K562 (cell line): Measurements from ENCODE around the gene GPR162. TPM values are rescaled to one million over a fixed set of nuclear protein-coding genes. Genes with fewer than 3 reads are reported as not detected.

Source experiments
- BRD4 ChIP-seq: fragments of 200-600 bp; sonication (generic); IDR thresholded peaks from 2 replicates; pipeline ENCODE4 v1.6.1; 2017; ENCODE audit warnings: inconsistent platforms
- EWSR1 ChIP-seq: fragments of 450-650 bp; IDR thresholded peaks from 2 replicates; pipeline ENCODE4 v1.6.1; 2018; ENCODE audit warnings: borderline replicate concordance, mild to moderate bottlenecking, low read depth, moderate library complexity; ENCODE audit not compliant: partially characterized antibody
- HNRNPUL1 ChIP-seq: fragments of 200-400 bp; formaldehyde crosslinking; IDR thresholded peaks from 2 replicates; pipeline ENCODE4 v1.6.1; 2017; ENCODE audit warnings: low read length
- MAFG ChIP-seq: fragments of 450-650 bp; conservative IDR thresholded peaks from 2 replicates; pipeline ENCODE4 v1.6.1; 2016; ENCODE audit warnings: missing genetic modification characterization, missing compliant biosample characterization
- MYNN ChIP-seq, 2 experiments: sonication (generic); formaldehyde crosslinking in 1 of 2; IDR thresholded peaks; 2 replicates each; pipeline versions ENCODE4 v1.5.0 to v1.6.1; 2016 to 2020; ENCODE audit warnings: antibody characterized with exemption in 1 of 2, missing genetic modification reagents in 1 of 2
- PHB ChIP-seq: fragments of 250-450 bp; sonication (Bioruptor Pico); IDR thresholded peaks from 2 replicates; pipeline ENCODE4 v1.5.0; 2021
- PPARD ChIP-seq: fragments of 250-450 bp; sonication (Bioruptor Pico); IDR thresholded peaks from 2 replicates; pipeline ENCODE4 v1.8.0; 2022; ENCODE audit warnings: inconsistent platforms, mild to moderate bottlenecking, moderate library complexity
- PYGO2 ChIP-seq: fragments of 450-650 bp; IDR thresholded peaks from 2 replicates; pipeline ENCODE4 v1.6.1; 2016; ENCODE audit warnings: mild to moderate bottlenecking, missing genetic modification characterization, moderate library complexity, missing compliant biosample characterization
- RCOR1 ChIP-seq, 2 experiments: IDR thresholded peaks; 2 replicates each; pipeline ENCODE4 v1.6.1; 2012; ENCODE audit warnings: low read depth in 2 of 2, low read length in 2 of 2, borderline replicate concordance in 1 of 2, improper control_type of control experiment in 1 of 2
- RHOXF2B ChIP-seq: fragments of 250-450 bp; sonication (Bioruptor Pico); conservative IDR thresholded peaks from 2 replicates; pipeline ENCODE4 v1.5.1; 2021
- RNF2 ChIP-seq: sonication (generic); IDR thresholded peaks from 2 replicates; pipeline ENCODE4 v1.6.1; 2016
- STAT5B ChIP-seq: fragments of 250-450 bp; sonication (Bioruptor Pico); IDR thresholded peaks from 2 replicates; pipeline ENCODE4 v1.8.0; 2021; ENCODE audit warnings: mild to moderate bottlenecking, inconsistent platforms
- SUPT5H ChIP-seq: fragments of 450-650 bp; IDR thresholded peaks from 2 replicates; pipeline ENCODE4 v1.6.1; 2016
- ZFPM2 ChIP-seq: fragments of 250-450 bp; sonication (Bioruptor Pico); IDR thresholded peaks from 2 replicates; pipeline ENCODE4 v1.5.1; 2022; ENCODE audit warnings: mild to moderate bottlenecking
- ZNF224 ChIP-seq: sonication (generic); formaldehyde crosslinking; IDR thresholded peaks from 2 replicates; pipeline ENCODE4 v1.8.0; 2022; ENCODE audit warnings: mild to moderate bottlenecking, missing genetic modification reagents
- ZNF57 ChIP-seq: fragments of 450-650 bp; formaldehyde crosslinking; IDR thresholded peaks from 2 replicates; pipeline ENCODE4 v1.4.0; 2020; ENCODE audit warnings: mild to moderate bottlenecking, moderate library complexity
- ZNF766 ChIP-seq: fragments of 200-800 bp; sonication (Bioruptor generic); conservative IDR thresholded peaks from 2 replicates; pipeline ENCODE4 v1.6.1; 2016; ENCODE audit warnings: missing genetic modification characterization, missing compliant biosample characterization
- polyA plus RNA-seq, 8 experiments: library from polyadenylated mRNA; depleted of rRNA in 4 of 8; stranded (reverse) in 5 of 8; unstranded in 3 of 8; fragments of >200 nt; fragmentation: Nextera tagmentation in 2 of 8; fragmentation: Illumina TruSeq in 1 of 8; extraction: Ambion mirVana in 2 of 8; extraction: Trizol in 1 of 8; gene quantifications; 2 replicates each; pipeline versions ENCODE4 v1.2.1 to v1.2.3, GENCODE V29; 2011 to 2014; ENCODE audit warnings: inconsistent platforms in 1 of 8, missing spikeins in 1 of 8
- total RNA-seq, 7 experiments: library from RNA; depleted of rRNA in 6 of 7; stranded (reverse); fragments of >200 nt in 6 of 7; fragmentation: Illumina TruSeq in 2 of 7; extraction: Trizol in 2 of 7; gene quantifications; 2 replicates each; pipeline versions ENCODE4 v1.2.1 to v1.2.3, GENCODE V29; 2011 to 2021; ENCODE audit warnings: low replicate concordance in 1 of 7
- TF ChIP-seq, protein P1 (sequence below): fragments of 250-450 bp; sonication (Bioruptor Pico); IDR thresholded peaks from 2 replicates; pipeline ENCODE4 v1.5.0; 2021; ENCODE audit warnings: mild to moderate bottlenecking, borderline replicate concordance
- TF ChIP-seq, protein P2 (sequence below), 3 experiments: IDR thresholded peaks in 2 of 3; conservative IDR thresholded peaks in 1 of 3; 2 replicates each; pipeline ENCODE4 v1.5.1; 2011 to 2012; ENCODE audit warnings: low read length in 3 of 3, mild to moderate bottlenecking in 3 of 3, control low read depth in 2 of 3, improper control_type of control experiment in 1 of 3, inconsistent platforms in 1 of 3, low read depth in 1 of 3, mixed read lengths in 1 of 3, moderate library complexity in 1 of 3; ENCODE audit not compliant: insufficient read depth in 2 of 3
- TF ChIP-seq, protein P3 (sequence below): fragments of 250-450 bp; sonication (Bioruptor Pico); IDR thresholded peaks from 2 replicates; pipeline ENCODE4 v1.4.0; 2020; ENCODE audit warnings: borderline replicate concordance
- TF ChIP-seq, protein P4 (sequence below): fragments of 200-400 bp; formaldehyde crosslinking; IDR thresholded peaks from 2 replicates; pipeline ENCODE4 v1.6.1; 2017; ENCODE audit warnings: mild to moderate bottlenecking, low read depth, low read length, moderate library complexity

GPR162 gene
- total and polyA plus RNA-seq, 9 of the 15 experiments (the other 6 are each of a cell fraction or from before 2014, with no cell fraction given), result 0.65 to 1.8 (median 1.1) TPM; not detected in 2

DNA sequence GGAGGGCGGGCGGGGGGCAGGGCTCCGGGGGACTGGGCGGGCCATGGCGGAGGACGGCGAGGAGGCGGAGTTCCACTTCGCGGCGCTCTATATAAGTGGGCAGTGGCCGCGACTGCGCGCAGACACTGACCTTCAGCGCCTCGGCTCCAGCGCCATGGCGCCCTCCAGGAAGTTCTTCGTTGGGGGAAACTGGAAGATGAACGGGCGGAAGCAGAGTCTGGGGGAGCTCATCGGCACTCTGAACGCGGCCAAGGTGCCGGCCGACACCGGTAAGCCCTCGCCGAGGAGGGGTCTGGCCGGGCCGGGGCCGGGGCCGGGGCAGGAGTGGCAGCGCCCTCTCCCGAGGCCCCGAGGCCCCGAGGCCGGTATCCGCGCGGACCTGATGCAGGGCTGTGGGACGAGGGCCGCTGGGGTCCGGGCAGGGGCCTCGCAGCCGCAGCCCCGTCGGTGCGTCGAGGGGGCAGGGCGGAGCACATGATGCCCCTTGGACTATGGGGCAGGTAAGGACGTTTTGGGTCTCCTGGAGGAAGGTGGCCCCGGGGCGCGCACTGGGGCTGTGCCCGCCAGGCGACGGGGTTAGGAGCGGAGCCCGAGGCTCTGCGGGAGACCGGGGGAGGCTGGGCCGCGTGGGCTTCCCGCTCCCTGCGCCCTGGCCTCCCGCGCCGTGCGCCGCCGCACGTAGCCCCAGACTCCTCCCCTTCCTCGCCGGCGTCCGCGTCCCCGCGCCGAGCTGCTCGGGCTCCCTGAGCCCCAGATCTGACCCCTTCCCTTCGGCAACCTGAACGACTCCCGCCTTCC, 46.0 kb downstream of the GPR162 start, which contains the start of gene TPI1 (continued):
- TF ChIP-seq, protein P1, sequence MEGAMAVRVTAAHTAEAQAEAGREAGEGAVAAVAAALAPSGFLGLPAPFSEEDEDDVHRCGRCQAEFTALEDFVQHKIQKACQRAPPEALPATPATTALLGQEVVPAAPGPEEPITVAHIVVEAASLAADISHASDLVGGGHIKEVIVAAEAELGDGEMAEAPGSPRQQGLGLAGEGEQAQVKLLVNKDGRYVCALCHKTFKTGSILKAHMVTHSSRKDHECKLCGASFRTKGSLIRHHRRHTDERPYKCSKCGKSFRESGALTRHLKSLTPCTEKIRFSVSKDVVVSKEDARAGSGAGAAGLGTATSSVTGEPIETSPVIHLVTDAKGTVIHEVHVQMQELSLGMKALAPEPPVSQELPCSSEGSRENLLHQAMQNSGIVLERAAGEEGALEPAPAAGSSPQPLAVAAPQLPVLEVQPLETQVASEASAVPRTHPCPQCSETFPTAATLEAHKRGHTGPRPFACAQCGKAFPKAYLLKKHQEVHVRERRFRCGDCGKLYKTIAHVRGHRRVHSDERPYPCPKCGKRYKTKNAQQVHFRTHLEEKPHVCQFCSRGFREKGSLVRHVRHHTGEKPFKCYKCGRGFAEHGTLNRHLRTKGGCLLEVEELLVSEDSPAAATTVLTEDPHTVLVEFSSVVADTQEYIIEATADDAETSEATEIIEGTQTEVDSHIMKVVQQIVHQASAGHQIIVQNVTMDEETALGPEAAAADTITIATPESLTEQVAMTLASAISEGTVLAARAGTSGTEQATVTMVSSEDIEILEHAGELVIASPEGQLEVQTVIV, result no peak
- no peak for TF ChIP-seq ZNF57 (CRISPR knock-in tag)
- no peak for TF ChIP-seq RHOXF2B
- peak; percentile 97 for TF ChIP-seq SUPT5H
- no peak for TF ChIP-seq EWSR1
- TF ChIP-seq RCOR1 (IDR thresholded peaks at IDR 0.05; ENCODE audit: borderline replicate concordance in 1 of 2, low read depth in 2 of 2, low read length in 2 of 2), result no peak
- no peak for TF ChIP-seq PPARD
- TF ChIP-seq, protein P2, sequence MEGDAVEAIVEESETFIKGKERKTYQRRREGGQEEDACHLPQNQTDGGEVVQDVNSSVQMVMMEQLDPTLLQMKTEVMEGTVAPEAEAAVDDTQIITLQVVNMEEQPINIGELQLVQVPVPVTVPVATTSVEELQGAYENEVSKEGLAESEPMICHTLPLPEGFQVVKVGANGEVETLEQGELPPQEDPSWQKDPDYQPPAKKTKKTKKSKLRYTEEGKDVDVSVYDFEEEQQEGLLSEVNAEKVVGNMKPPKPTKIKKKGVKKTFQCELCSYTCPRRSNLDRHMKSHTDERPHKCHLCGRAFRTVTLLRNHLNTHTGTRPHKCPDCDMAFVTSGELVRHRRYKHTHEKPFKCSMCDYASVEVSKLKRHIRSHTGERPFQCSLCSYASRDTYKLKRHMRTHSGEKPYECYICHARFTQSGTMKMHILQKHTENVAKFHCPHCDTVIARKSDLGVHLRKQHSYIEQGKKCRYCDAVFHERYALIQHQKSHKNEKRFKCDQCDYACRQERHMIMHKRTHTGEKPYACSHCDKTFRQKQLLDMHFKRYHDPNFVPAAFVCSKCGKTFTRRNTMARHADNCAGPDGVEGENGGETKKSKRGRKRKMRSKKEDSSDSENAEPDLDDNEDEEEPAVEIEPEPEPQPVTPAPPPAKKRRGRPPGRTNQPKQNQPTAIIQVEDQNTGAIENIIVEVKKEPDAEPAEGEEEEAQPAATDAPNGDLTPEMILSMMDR (IDR thresholded peaks at IDR 0.05 in 2 of 3, conservative IDR thresholded peaks at IDR 0.05 in 1 of 3; ENCODE audit: insufficient read depth in 2 of 3, low read depth in 1 of 3, low read length in 3 of 3), result 0 out of 6 replicates have a peak, but pooled peaks of 1 of the 3 experiments have one; percentile 3
- no peak for TF ChIP-seq BRD4
- TF ChIP-seq, protein P3, sequence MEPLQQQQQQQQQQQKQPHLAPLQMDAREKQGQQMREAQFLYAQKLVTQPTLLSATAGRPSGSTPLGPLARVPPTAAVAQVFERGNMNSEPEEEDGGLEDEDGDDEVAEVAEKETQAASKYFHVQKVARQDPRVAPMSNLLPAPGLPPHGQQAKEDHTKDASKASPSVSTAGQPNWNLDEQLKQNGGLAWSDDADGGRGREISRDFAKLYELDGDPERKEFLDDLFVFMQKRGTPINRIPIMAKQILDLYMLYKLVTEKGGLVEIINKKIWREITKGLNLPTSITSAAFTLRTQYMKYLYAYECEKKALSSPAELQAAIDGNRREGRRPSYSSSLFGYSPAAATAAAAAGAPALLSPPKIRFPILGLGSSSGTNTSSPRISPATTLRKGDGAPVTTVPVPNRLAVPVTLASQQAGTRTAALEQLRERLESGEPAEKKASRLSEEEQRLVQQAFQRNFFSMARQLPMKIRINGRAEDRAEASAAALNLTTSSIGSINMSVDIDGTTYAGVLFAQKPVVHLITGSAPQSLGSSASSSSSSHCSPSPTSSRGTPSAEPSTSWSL (CRISPR knock-in tag), result no peak
- TF ChIP-seq STAT5B, result no peak
- no peak for TF ChIP-seq HNRNPUL1
- no peak for TF ChIP-seq RNF2
- TF ChIP-seq, protein P4, sequence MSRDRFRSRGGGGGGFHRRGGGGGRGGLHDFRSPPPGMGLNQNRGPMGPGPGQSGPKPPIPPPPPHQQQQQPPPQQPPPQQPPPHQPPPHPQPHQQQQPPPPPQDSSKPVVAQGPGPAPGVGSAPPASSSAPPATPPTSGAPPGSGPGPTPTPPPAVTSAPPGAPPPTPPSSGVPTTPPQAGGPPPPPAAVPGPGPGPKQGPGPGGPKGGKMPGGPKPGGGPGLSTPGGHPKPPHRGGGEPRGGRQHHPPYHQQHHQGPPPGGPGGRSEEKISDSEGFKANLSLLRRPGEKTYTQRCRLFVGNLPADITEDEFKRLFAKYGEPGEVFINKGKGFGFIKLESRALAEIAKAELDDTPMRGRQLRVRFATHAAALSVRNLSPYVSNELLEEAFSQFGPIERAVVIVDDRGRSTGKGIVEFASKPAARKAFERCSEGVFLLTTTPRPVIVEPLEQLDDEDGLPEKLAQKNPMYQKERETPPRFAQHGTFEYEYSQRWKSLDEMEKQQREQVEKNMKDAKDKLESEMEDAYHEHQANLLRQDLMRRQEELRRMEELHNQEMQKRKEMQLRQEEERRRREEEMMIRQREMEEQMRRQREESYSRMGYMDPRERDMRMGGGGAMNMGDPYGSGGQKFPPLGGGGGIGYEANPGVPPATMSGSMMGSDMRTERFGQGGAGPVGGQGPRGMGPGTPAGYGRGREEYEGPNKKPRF, result no peak
- TF ChIP-seq PHB (CRISPR knock-in tag), result 0 out of 2 replicates have a peak, but pooled peaks have one; percentile 22
- TF ChIP-seq PYGO2 (tag), result no peak
- TF ChIP-seq MAFG (tag), result no peak
- TF ChIP-seq ZFPM2 (CRISPR knock-in tag), result no peak
- TF ChIP-seq ZNF224 (CRISPR knock-in tag), result no peak
- TF ChIP-seq ZNF766, result peak; percentile 36; the same call in 1 of the 2 replicates
- no peak for TF ChIP-seq MYNN (IDR thresholded peaks at IDR 0.05)
- no peak for TF ChIP-seq MYNN (CRISPR knock-in tag; IDR thresholded peaks at IDR 0.05)
